ENCODE measurements around the gene OTOA. TPM values are rescaled to one million over a fixed set of nuclear protein-coding genes. Genes with fewer than 3 reads are reported as not detected.
A peak's percentile ranks its signal among the peaks of the same experiment; 100 is the strongest.
"Not testable (repeated sequence)": the region's sequence is repeated elsewhere in the genome, so short reads cannot be mapped to it uniquely, and the experiment has no call there.

OTOA gene
- polyA plus RNA-seq, 1 donor from 2014 or later, result not detected

DNA sequence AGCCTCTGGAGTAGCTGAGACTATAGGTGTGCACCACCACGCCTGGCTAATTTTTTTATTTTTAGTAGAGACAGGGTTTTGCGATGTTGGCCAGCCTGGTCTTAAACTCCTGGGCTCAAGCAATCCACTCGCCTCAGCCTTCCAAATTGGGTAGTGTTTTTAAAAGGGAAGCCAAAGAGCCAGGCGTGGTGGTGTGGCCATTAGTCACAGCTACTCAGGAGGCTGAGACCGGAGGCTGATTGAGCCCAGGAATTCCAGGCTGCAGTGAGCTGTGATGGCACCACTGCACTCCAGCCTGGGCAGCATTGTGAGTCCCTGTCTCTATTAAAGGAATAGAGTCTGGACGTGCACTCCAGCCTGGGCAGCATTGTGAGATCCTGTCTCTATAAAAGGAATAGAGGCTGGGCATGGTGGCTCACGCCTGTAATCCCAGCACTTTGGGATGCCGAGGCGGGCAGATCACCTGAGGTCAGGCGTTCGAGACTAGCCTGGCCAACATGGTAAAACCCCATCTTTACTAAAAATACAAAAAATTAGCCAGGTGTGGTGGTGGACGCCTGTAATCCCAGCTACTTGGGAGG is 13.9 kb upstream of the OTOA start:
- not testable (repeated sequence) for H3K9me3 Mint-ChIP-seq, H3K4me3 Mint-ChIP-seq, H3K36me3 Mint-ChIP-seq, H3K27ac Mint-ChIP-seq, H3K27me3 Mint-ChIP-seq
- peaks cover 36 to 57% (median 38%) of the 10 kb centered on the region in 3 donors for H3K4me1 Mint-ChIP-seq

DNA sequence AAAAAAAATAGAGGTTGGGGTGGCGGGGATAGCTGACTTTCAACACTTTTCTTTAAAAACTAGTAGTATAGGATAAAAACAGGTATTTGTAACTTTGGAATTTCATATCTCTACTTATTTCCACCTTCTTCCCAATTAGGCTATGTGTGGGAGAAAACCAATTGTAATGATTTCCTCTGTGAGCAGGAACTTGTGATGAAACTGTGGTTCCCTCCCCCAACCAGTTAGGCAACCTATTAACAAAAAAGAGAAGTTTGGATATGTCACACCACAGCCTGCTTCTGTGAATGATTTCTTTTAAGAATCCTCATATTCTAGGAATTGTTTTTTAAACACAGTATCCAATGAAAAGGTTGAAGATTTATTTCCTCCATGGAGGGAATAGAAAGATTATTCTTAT is 13.2 kb upstream of the OTOA start:
- H3K9me3 Mint-ChIP-seq, result no peaks in the 10 kb centered on the region
- H3K4me3 Mint-ChIP-seq, result peak overlapping the region in 1 of 4 donors; percentile 63
- peak overlapping the region in 1 of 3 donors; percentile 5 for H3K27ac Mint-ChIP-seq
- no peaks in the 10 kb centered on the region for H3K36me3 Mint-ChIP-seq
- H3K4me1 Mint-ChIP-seq, result peaks cover 34 to 57% (median 37%) of the 10 kb centered on the region in 3 donors
- H3K27me3 Mint-ChIP-seq, result no peaks in the 10 kb centered on the region

DNA sequence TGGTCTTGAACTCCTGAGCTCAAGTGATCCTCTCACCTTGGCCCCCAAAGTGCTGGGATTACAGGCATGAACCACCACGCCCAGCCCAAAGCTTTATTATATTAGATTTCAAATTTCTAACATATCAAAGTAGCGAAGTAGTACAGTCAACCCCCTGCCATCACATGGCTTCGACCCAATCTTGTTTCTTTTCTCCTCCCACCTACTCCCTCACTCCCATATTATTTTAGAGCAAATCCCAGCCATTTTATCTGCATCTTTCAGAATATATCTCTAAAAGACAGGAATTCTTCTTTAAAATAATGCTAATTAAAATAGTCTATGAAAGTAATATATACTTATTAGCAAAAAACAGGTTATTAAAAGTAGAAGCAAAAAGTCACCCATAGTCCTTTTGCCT is 12.3 kb upstream of the OTOA start:
- Mint-ChIP-seq H3K27ac (peak overlapping the region in 1 of 3 donors; percentile 65), H3K4me3 (no peak overlapping the region)

DNA sequence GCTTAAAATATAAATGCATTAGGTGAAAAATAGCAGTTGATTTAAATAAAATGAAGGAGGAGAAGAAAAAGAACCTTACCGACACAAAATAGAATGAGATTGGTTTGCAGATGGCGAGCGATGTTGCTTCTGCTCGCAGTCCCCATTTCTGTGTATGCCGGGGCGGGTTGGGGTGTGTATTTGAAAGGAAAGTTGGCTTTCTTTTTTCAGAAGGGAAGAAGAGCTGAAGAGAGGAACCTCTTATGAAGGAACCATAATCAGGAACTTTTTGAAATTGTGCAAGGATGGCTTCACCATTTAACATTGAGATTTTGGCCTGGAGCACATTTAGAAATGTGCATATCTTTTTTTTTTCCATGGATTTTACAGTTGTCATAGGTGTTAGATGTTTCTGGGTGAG is 11.3 kb upstream of the OTOA start, which contains the start of gene IGSF6:
Gene IGSF6 (minus strand): TSS at position 156 of the 400 bp plus-strand sequence. CDS start 10 bp downstream, at position 146.
- H3K36me3 Mint-ChIP-seq, result no peaks in the 10 kb centered on the region
- peaks cover 32 to 55% (median 38%) of the 10 kb centered on the region in 3 donors for H3K4me1 Mint-ChIP-seq
- H3K27ac Mint-ChIP-seq, result peak within 1 kb of the TSS in 2 of 3 donors; percentile 36 to 65
- no peak within 1 kb of the TSS for H3K4me3 Mint-ChIP-seq
- no peaks in the 10 kb centered on the region for H3K27me3 Mint-ChIP-seq
- H3K9me3 Mint-ChIP-seq, result no peaks in the 10 kb centered on the region

More for the DNA sequence above, 12.3 kb upstream of the OTOA start:
- peaks cover 30 to 55% (median 34%) of the 10 kb centered on the region in 3 donors for H3K4me1 Mint-ChIP-seq
- H3K9me3 Mint-ChIP-seq, result no peaks in the 10 kb centered on the region
- no peaks in the 10 kb centered on the region for H3K27me3 Mint-ChIP-seq
- no peaks in the 10 kb centered on the region for H3K36me3 Mint-ChIP-seq

DNA sequence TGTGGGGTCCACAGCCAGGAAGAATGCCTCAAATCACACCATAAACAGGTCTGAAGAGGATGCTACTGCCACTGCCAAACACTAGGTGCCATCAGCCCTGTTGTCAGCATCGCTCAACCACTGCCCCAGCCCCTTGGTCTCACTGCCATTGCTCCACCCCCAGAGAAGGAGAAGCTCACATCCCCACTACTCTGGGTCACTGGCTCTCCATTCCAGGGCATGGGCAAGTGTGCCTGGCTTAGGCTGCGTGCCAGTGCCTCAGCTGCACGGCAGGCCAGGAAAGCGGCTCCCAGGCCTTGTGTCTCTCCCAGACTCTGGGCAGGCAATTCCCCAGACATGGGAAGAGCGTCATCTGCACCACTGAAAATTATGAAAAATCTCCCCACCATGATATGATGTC is 10.2 kb upstream of the OTOA start:
- H3K4me3 Mint-ChIP-seq, result no peak overlapping the region
- H3K36me3 Mint-ChIP-seq, result no peaks in the 10 kb centered on the region
- no peaks in the 10 kb centered on the region for H3K27me3 Mint-ChIP-seq
- H3K27ac Mint-ChIP-seq, result peak overlapping the region in 1 of 3 donors; percentile 36
- H3K9me3 Mint-ChIP-seq, result no peaks in the 10 kb centered on the region
- peaks cover 32 to 52% (median 40%) of the 10 kb centered on the region in 3 donors for H3K4me1 Mint-ChIP-seq

DNA sequence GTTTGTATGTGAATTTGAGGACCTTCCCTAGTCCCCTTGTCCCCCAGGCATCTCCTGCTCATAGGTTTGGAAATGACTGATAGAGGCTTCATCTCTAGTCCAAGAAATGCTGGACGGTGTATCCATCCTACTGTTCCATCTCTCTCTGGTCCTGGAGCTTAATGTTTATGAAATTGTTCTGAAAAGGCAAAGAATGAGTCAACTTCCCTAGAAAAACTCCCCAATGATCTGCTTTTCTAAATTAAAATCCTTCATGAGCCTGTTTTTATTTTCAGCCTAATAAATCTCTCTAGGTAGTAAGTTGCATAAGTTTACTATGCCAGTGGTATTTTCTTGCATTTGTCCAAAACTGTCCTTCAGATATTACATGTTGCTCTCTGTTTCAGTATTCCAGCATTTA is 9.3 kb upstream of the OTOA start:
- H3K4me3 Mint-ChIP-seq, result no peak overlapping the region
- H3K4me1 Mint-ChIP-seq, result peaks cover 38 to 52% (median 43%) of the 10 kb centered on the region in 3 donors
- H3K27me3 Mint-ChIP-seq, result no peaks in the 10 kb centered on the region
- no peaks in the 10 kb centered on the region for H3K36me3 Mint-ChIP-seq
- H3K27ac Mint-ChIP-seq, result peak overlapping the region in 1 of 3 donors; percentile 25
- no peaks in the 10 kb centered on the region for H3K9me3 Mint-ChIP-seq

DNA sequence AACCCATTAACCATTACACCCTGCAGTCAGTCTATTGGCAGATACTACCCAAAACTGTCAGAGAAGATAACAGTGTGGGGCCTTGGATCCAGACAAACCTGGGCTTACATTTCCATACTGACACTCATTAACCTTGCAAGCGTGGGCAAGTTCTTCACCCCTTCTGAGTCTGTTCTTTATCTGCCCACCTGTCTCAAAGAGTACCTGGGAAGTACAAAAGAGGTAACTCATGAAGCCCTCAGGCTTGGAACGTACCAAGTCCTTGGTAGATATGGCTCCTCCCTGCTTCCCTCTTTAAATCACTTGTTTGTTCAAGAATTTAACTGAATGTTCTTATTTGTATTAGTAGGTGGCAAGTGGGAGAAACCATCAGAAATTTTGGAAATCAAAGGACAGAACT is 8.9 kb upstream of the OTOA start:
- Mint-ChIP-seq H3K27ac (peak overlapping the region in 1 of 3 donors; percentile 25), H3K36me3 (peaks cover 1% of the 10 kb centered on the region), H3K27me3 (no peaks in the 10 kb centered on the region), H3K4me1 (peaks cover 41 to 55% (median 47%) of the 10 kb centered on the region in 3 donors), H3K4me3 (no peak overlapping the region), H3K9me3 (no peaks in the 10 kb centered on the region)

DNA sequence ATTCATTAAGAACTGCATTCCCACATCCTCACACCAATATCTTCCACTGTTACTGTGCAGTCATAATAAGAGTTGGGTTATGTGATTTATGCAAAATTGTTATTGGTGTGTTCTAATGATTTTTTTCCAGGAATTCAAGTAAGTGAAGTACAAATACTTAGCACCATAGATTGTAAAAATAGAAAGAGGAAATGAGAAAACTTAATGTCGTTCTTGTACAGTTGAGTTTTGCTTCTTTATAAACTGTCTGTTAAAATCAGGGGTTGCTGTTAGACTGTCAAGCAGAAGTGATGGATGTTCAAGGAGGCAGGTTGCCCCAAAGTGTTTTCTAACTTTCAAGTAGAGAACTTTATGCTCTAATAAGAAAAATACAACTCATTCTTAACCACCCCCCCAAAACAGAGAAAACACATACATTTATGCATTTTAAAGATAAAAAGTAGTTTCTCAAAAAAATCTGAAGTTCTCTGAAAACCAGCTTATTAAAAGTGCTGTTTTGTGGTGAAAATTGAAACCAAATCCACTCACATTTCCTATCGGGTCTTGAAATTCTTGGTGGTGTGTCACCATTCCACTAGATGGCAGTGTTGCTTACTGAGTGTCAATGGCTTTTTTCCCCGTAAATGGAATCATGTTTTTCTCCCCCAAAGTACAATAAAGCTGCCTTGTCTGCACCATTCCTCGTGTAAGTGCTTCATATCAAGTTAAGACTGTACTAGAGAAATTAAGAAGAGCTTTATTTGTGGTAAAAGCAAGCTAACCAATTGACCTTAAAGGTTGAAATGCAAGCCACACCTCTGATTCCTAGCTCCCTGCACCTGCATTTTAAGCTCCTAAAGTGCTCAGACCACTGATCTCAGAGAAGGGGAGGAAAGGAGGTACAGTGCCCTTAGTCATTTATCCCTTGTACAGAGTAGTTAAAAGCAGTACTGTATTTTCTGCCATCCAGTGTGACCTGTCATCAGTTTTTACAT is 6.7 kb upstream of the OTOA start:
- Mint-ChIP-seq H3K27me3 (no peaks in the 10 kb centered on the region), H3K4me3 (peak overlapping the region; percentile 60 to 81 (median 65)), H3K9me3 (no peaks in the 10 kb centered on the region), H3K4me1 (peaks cover 46 to 62% (median 59%) of the 10 kb centered on the region in 3 donors), H3K27ac (peak overlapping the region; percentile 63 to 90 (median 79)), H3K36me3 (peaks cover 1% of the 10 kb centered on the region)

DNA sequence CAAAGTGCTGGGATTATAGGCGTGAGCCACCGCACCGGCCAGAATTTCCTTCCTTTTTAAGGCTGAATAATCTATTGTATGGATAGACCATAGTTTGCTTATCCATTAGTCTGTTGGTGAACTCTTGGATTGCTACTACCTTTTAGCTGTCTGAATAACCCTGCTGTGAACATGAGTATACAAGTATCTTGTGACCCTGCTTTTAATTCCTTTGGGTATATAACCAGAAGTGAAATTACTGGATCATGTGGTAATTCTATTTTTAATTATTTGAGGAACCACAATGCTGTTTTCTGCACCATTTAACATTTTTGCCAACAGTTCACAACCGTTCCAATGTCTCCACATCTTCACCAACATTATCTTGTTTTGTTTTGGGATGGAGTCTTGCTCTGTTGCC is 4.6 kb upstream of the OTOA start:
- Mint-ChIP-seq H3K4me1 (peaks cover 46 to 54% (median 53%) of the 10 kb centered on the region in 3 donors), H3K9me3 (no peaks in the 10 kb centered on the region), H3K36me3 (peaks cover 1% of the 10 kb centered on the region), H3K4me3 (peak overlapping the region in 2 of 4 donors; percentile 24 to 33), H3K27ac (peak overlapping the region in 2 of 3 donors; percentile 16 to 54), H3K27me3 (peaks cover 1% of the 10 kb centered on the region)

DNA sequence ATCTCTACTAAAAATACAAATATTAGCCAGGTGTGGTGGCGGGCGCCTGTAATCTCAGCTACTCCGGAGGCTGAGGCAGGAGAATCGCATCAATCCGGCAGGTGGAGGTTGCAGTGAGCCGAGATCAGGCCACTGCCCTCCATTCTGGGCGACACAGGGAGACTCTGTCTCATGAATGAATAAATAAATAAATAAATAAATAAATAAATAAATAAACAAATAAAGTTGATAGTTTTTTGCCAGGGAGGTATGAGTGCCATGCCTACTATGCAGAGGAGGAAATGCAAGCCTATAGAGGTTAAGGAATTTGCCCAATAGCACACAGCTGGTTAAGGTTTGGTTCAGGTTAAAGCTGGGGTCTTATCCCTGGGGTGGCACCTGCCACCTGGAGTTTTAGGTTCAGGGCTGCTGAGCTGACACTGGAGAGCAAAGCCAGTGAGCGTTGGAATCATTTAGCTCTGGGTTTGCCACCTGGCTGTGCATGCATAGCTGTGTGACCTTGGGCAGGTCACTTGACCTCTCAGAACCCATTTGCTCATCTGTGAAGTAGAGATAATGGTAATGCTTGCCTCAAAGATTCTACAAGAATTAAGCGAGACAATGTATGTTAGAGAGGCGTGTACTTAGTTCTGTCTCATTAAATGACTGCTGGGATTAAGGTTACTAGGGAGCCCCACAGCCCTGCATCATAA is 1.2 kb downstream of the OTOA start:
- Mint-ChIP-seq H3K4me3 (peak overlapping the region in 1 of 4 donors; percentile 66), H3K27ac (peak overlapping the region in 2 of 3 donors; percentile 23 to 39), H3K27me3 (peaks cover 4% of the 10 kb centered on the region)

DNA sequence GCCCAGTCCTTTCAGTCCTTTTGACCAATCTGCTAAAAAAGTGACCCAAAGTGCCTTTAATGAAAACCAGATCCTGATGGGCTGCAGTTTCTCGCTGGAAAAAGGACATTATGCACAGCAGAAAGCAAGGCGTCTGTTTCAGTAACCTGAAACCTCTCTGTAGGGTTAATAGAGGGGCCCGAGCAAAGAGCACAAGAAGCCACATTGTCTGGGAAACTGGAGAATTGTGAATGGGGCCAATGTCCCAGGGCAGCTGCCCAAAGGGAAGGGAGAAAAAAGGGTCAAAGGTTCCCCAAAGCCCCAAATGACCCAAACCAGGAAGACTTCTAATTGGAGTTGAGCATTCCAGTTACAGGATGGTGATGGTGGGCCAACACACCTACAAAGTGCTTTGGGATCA is 3.0 kb downstream of the OTOA start:
- H3K4me3 Mint-ChIP-seq, result no peak overlapping the region
- H3K9me3 Mint-ChIP-seq, result no peaks in the 10 kb centered on the region
- peaks cover under 1 to 4% (median under 1%) of the 10 kb centered on the region in 3 donors for H3K4me1 Mint-ChIP-seq
- H3K27me3 Mint-ChIP-seq, result peaks cover 10% of the 10 kb centered on the region
- H3K36me3 Mint-ChIP-seq, result no peaks in the 10 kb centered on the region
- H3K27ac Mint-ChIP-seq, result no peak overlapping the region

More for the DNA sequence above, 1.2 kb downstream of the OTOA start:
- Mint-ChIP-seq H3K36me3 (no peaks in the 10 kb centered on the region), H3K9me3 (no peaks in the 10 kb centered on the region), H3K4me1 (peaks cover 11 to 15% (median 12%) of the 10 kb centered on the region in 3 donors)

DNA sequence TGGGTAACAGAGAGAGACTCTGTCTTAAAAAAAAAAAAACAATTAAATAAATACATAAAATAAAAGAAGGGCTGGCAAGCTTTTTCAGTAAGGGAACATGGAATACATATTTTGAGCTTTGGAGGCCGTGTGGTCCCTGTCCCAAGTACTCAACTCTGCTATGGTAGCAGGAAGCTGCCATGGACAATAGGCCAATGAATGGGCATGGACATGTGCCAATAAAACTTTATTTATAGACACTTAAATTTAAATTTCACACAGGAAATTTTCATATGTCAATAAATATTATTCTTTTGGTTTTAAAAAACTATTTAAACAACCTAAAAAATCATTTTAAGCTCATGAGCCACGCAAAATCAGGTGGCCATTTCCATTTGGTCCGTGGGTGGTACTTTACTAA is 3.8 kb downstream of the OTOA start:
- Mint-ChIP-seq H3K27me3 (peaks cover 10% of the 10 kb centered on the region), H3K9me3 (no peaks in the 10 kb centered on the region), H3K27ac (no peak overlapping the region), H3K36me3 (no peaks in the 10 kb centered on the region), H3K4me3 (no peak overlapping the region), H3K4me1 (peaks cover 0 to 4% (median 0%) of the 10 kb centered on the region in 3 donors)

DNA sequence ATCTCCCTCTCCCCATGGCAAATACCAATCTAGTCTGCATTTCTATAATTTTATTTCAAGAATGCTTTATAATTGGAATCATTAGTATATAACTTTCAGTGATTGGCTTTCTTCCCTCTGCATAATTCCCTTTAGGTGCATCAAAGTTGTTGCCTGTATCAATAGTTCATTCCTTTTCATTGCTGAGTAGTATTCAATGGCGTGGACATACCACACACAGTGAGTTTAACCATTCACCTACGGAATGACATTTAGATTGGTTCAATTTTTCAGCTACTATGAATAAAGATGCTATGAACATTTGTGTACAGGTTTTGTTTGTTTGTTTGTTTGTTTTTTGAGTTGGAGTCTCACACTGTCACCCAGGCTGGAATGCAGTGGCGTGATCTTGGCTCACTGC is 9.7 kb downstream of the OTOA start:
- H3K9me3 Mint-ChIP-seq, result no peaks in the 10 kb centered on the region
- no peak overlapping the region for H3K27ac Mint-ChIP-seq
- H3K36me3 Mint-ChIP-seq, result no peaks in the 10 kb centered on the region
- H3K27me3 Mint-ChIP-seq, result peaks cover 6% of the 10 kb centered on the region
- no peaks in the 10 kb centered on the region for H3K4me1 Mint-ChIP-seq
- no peak overlapping the region for H3K4me3 Mint-ChIP-seq

DNA sequence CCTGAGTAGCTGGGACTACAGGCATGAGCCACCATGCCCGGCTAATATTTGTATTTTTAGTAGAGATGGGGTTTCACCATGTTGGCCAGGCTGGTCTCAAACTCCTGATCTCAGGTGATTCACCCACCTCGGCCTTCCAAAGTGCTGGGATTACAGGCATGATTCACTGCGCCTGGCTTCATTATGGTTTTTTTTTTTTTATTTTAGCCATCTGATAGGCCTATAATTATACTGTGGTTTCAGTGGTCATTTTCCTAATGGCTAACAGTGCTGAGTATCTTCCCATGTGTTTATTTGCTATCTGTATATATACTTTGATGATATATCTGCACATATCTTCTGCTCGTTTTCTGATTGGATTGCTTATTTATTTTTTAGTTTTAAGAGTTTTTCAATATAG is 10.7 kb downstream of the OTOA start:
- H3K4me1 Mint-ChIP-seq, H3K4me3 Mint-ChIP-seq, H3K27ac Mint-ChIP-seq, H3K27me3 Mint-ChIP-seq, H3K36me3 Mint-ChIP-seq, H3K9me3 Mint-ChIP-seq: not testable (repeated sequence)

DNA sequence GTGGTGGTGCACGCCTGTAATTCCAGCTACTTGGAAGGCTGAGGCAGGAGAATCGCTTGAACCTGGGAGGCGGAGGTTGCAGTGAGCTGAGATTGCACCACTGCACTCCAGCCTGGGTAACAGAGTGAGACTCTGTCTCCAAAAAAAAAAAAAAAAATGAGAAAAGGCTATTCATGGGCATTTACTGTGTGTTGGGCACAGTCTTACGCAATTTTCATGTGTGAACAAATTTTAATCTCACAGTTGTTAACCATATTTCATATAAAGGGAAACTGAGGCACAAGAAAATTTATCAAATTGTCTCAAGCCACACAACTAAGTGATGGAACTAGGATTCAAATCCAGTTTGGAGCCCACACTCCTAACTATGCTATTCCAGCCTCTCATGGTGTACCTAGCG is 16.9 kb downstream of the OTOA start:
- H3K27ac Mint-ChIP-seq, H3K4me1 Mint-ChIP-seq, H3K36me3 Mint-ChIP-seq, H3K4me3 Mint-ChIP-seq, H3K9me3 Mint-ChIP-seq: not testable (repeated sequence)
- peaks cover 12% of the 10 kb centered on the region for H3K27me3 Mint-ChIP-seq
